ENCODE results near the gene RPS6KB2.
"Not testable (repeated sequence)": the region's sequence is repeated elsewhere in the genome, so short reads cannot be mapped to it uniquely, and the experiment has no call there.

The RPS6KB2 gene

DNA sequence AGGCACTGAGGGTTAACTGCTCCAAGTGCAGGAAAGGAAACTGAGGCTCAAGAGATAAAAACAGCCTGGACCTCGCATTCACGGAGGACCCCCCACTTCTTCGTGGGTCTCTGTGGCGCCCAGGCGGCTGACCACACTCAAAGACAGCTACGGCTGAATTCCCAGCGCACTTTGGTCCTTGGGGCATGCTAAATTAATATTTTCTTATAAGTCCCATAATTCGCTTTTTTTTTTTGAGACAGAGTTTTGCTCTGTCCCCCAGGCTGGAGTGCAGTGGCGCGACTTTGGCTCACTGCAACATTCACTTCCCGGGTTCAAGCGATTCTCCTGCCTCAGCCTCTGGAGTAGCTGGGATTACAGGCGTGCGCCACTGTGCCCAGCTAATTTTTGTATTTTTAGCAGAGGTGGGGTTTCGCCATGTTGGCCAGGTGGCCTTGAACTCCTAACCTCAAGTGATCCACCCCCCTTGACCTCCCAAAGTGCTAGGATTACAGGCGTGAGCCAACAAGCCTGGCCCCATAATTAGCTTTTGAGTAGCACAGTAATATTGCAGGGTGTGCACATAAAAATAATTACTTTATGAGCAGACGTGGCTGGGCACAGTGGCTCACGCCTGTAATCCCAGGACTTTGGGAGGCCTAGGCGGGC, 26.0 kb upstream of the RPS6KB2 start:
- peak overlapping the region; percentile 42 for H2BK12ac ChIP-seq (ENCODE audit: low read length)
- H2BK120ac ChIP-seq (ENCODE audit: insufficient read depth, low read length, poor library complexity): peak overlapping the region; percentile 84
- peak overlapping the region; percentile 97 for H4K91ac ChIP-seq (ENCODE audit: low read depth, low read length)
- H3K4me3 ChIP-seq (ENCODE audit: low read depth, low read length); H3K9ac ChIP-seq (ENCODE audit: low read length); H3K9me3 ChIP-seq (ENCODE audit: insufficient read depth, low read depth, low read length); H3K23ac ChIP-seq (ENCODE audit: low read length); H3K27me3 ChIP-seq (ENCODE audit: insufficient read depth, low read length); DNase-seq: not testable (repeated sequence)
- peak overlapping the region; percentile 53 for H3K4me2 ChIP-seq (ENCODE audit: low read length)
- peak overlapping the region; percentile 90 for H2AFZ ChIP-seq (ENCODE audit: insufficient read depth, low read length, poor library complexity)
- peak overlapping the region; percentile 58 for H3K4ac ChIP-seq (ENCODE audit: low read depth, low read length)
- H3K79me1 ChIP-seq (ENCODE audit: low read length): peaks cover 10% of the 10 kb centered on the region
- H2BK5ac ChIP-seq (ENCODE audit: low read depth, low read length, poor library complexity): peak overlapping the region; percentile 50
- peak overlapping the region; percentile 99 for H4K8ac ChIP-seq (ENCODE audit: low read depth, low read length)
- H3K79me2 ChIP-seq (ENCODE audit: control insufficient read depth, insufficient read depth, low read length, poor library complexity): peaks cover 13% of the 10 kb centered on the region
- peak overlapping the region; percentile 90 for H3K18ac ChIP-seq (ENCODE audit: low read length)
- H3K36me3 ChIP-seq (ENCODE audit: control insufficient read depth in 1 of 2, insufficient read depth in 2 of 2, low read length in 2 of 2): peaks cover 30% of the 10 kb centered on the region in 2 experiments
- H4K12ac ChIP-seq (ENCODE audit: low read depth, low read length): peak overlapping the region; percentile 91
- no CpG with 5 or more reads among the region's 19 CpGs for WGBS (ENCODE audit: extremely low coverage, insufficient coverage, insufficient read length)
- H3K14ac ChIP-seq (ENCODE audit: low read length): peak overlapping the region; percentile 88
- peak overlapping the region; percentile 61 for H3K27ac ChIP-seq (ENCODE audit: low read depth, low read length)
- peak overlapping the region; percentile 84 for H2AK5ac ChIP-seq (ENCODE audit: low read length)
- peaks cover 12 to 18% of the 10 kb centered on the region in 2 experiments for H3K4me1 ChIP-seq (ENCODE audit: control insufficient read depth in 1 of 2, insufficient read depth in 2 of 2, low read length in 2 of 2)

DNA sequence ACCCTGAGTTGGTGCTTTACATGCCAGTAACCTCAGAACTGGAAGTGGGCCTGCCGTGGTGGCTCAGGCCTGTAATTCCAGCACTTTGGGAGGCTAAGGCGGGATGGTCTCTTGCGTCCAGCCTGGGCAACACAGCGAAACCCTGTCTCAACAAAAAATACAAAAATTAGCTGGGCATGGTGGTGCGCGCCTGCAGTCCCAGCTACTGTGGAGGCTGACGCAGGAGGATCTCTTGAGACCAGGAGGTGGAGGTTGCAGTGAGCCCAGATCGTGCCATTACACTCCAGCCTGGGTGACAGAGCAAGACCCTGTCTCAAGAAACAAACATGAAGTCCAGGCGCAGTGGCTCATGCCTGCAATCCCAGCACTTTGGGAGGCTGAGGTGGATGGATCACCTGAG, 25.2 kb upstream of the RPS6KB2 start:
- H3K27me3 ChIP-seq (ENCODE audit: insufficient read depth, low read length): not testable (repeated sequence)

GRCh38 chr11:67404515-67405195, 23.6 kb upstream of the RPS6KB2 start:
- Histone ChIP-seq H2BK5ac (ENCODE audit: low read depth, low read length, poor library complexity) (no peak overlapping the region), H3K4me2 (ENCODE audit: low read length) (no peak overlapping the region), H2AFZ (ENCODE audit: insufficient read depth, low read length, poor library complexity) (no peak overlapping the region), H3K4ac (ENCODE audit: low read depth, low read length) (no peak overlapping the region), H2AK5ac (ENCODE audit: low read length) (no peak overlapping the region), H4K8ac (ENCODE audit: low read depth, low read length) (no peak overlapping the region), H3K9ac (ENCODE audit: low read length) (no peak overlapping the region), H3K27ac (ENCODE audit: low read depth, low read length) (no peak overlapping the region), H4K91ac (ENCODE audit: low read depth, low read length) (no peak overlapping the region), H3K23ac (ENCODE audit: low read length) (no peak overlapping the region), H3K4me1 (ENCODE audit: control insufficient read depth in 1 of 2, insufficient read depth in 2 of 2, low read length in 2 of 2) (peaks cover 12 to 18% of the 10 kb centered on the region in 2 experiments), H2BK120ac (ENCODE audit: insufficient read depth, low read length, poor library complexity) (no peak overlapping the region), H3K4me3 (ENCODE audit: low read depth, low read length) (no peak overlapping the region), H3K9me3 (ENCODE audit: insufficient read depth, low read depth, low read length) (no peaks in the 10 kb centered on the region), H3K79me1 (ENCODE audit: low read length) (peaks cover 10% of the 10 kb centered on the region), H3K27me3 (ENCODE audit: insufficient read depth, low read length) (no peaks in the 10 kb centered on the region), H4K12ac (ENCODE audit: low read depth, low read length) (no peak overlapping the region), H3K14ac (ENCODE audit: low read length) (no peak overlapping the region), H3K18ac (ENCODE audit: low read length) (no peak overlapping the region), H3K36me3 (ENCODE audit: control insufficient read depth in 1 of 2, insufficient read depth in 2 of 2, low read length in 2 of 2) (peaks cover 7% of the 10 kb centered on the region in 2 experiments), H3K79me2 (ENCODE audit: control insufficient read depth, insufficient read depth, low read length, poor library complexity) (peaks cover 13% of the 10 kb centered on the region), H2BK12ac (ENCODE audit: low read length) (no peak overlapping the region)
- no peak for DNase-seq
- no CpG with 5 or more reads among the region's 13 CpGs for WGBS (ENCODE audit: extremely low coverage, insufficient coverage, insufficient read length)

More for the DNA sequence above, 25.2 kb upstream of the RPS6KB2 start:
- not testable (repeated sequence) for H3K9me3 ChIP-seq (ENCODE audit: insufficient read depth, low read depth, low read length); H3K9ac ChIP-seq (ENCODE audit: low read length); H3K14ac ChIP-seq (ENCODE audit: low read length); H3K18ac ChIP-seq (ENCODE audit: low read length); H3K27ac ChIP-seq (ENCODE audit: low read depth, low read length); H4K8ac ChIP-seq (ENCODE audit: low read depth, low read length); H3K4me2 ChIP-seq (ENCODE audit: low read length); H2BK5ac ChIP-seq (ENCODE audit: low read depth, low read length, poor library complexity); H3K4ac ChIP-seq (ENCODE audit: low read depth, low read length); DNase-seq; H2BK12ac ChIP-seq (ENCODE audit: low read length); H2AFZ ChIP-seq (ENCODE audit: insufficient read depth, low read length, poor library complexity); H2BK120ac ChIP-seq (ENCODE audit: insufficient read depth, low read length, poor library complexity); H2AK5ac ChIP-seq (ENCODE audit: low read length); H3K23ac ChIP-seq (ENCODE audit: low read length); H4K12ac ChIP-seq (ENCODE audit: low read depth, low read length); H3K4me3 ChIP-seq (ENCODE audit: low read depth, low read length); H4K91ac ChIP-seq (ENCODE audit: low read depth, low read length)
- no CpG with 5 or more reads among the region's 9 CpGs for WGBS (ENCODE audit: extremely low coverage, insufficient coverage, insufficient read length)
- Histone ChIP-seq H3K79me1 (ENCODE audit: low read length) (peaks cover 10% of the 10 kb centered on the region), H3K4me1 (ENCODE audit: control insufficient read depth in 1 of 2, insufficient read depth in 2 of 2, low read length in 2 of 2) (peaks cover 12 to 18% of the 10 kb centered on the region in 2 experiments), H3K79me2 (ENCODE audit: control insufficient read depth, insufficient read depth, low read length, poor library complexity) (peaks cover 13% of the 10 kb centered on the region), H3K36me3 (ENCODE audit: control insufficient read depth in 1 of 2, insufficient read depth in 2 of 2, low read length in 2 of 2) (peaks cover 22% of the 10 kb centered on the region in 2 experiments)

- no peaks in the 10 kb centered on the region for H3K27me3 ChIP-seq (ENCODE audit: insufficient read depth, low read length)
- no peak overlapping the region for H3K4me3 ChIP-seq (ENCODE audit: low read depth, low read length)
- H3K79me2 ChIP-seq (ENCODE audit: control insufficient read depth, insufficient read depth, low read length, poor library complexity): peaks cover 13% of the 10 kb centered on the region
- peaks cover 4% of the 10 kb centered on the region in 2 experiments for H3K36me3 ChIP-seq (ENCODE audit: control insufficient read depth in 1 of 2, insufficient read depth in 2 of 2, low read length in 2 of 2)
- no peak overlapping the region for H3K14ac ChIP-seq (ENCODE audit: low read length)
- H2BK120ac ChIP-seq (ENCODE audit: insufficient read depth, low read length, poor library complexity): no peak overlapping the region
- H3K23ac ChIP-seq (ENCODE audit: low read length): no peak overlapping the region
- H3K4ac ChIP-seq (ENCODE audit: low read depth, low read length): no peak overlapping the region
- no peak overlapping the region for H3K27ac ChIP-seq (ENCODE audit: low read depth, low read length)
- DNase-seq: no peak
- H3K79me1 ChIP-seq (ENCODE audit: low read length): peaks cover 10% of the 10 kb centered on the region
- no peak overlapping the region for H3K18ac ChIP-seq (ENCODE audit: low read length)
- H2BK5ac ChIP-seq (ENCODE audit: low read depth, low read length, poor library complexity): no peak overlapping the region
- no peaks in the 10 kb centered on the region for H3K9me3 ChIP-seq (ENCODE audit: insufficient read depth, low read depth, low read length)
- no peak overlapping the region for H4K8ac ChIP-seq (ENCODE audit: low read depth, low read length)
- H4K12ac ChIP-seq (ENCODE audit: low read depth, low read length): no peak overlapping the region
- H2BK12ac ChIP-seq (ENCODE audit: low read length): no peak overlapping the region
- H3K4me1 ChIP-seq (ENCODE audit: control insufficient read depth in 1 of 2, insufficient read depth in 2 of 2, low read length in 2 of 2): peaks cover 11 to 15% of the 10 kb centered on the region in 2 experiments
- WGBS (ENCODE audit: extremely low coverage, insufficient coverage, insufficient read length): no CpG with 5 or more reads among the region's 6 CpGs
- H3K4me2 ChIP-seq (ENCODE audit: low read length): no peak overlapping the region
- no peak overlapping the region for H3K9ac ChIP-seq (ENCODE audit: low read length)
- H4K91ac ChIP-seq (ENCODE audit: low read depth, low read length): no peak overlapping the region
- no peak overlapping the region for H2AFZ ChIP-seq (ENCODE audit: insufficient read depth, low read length, poor library complexity)
- no peak overlapping the region for H2AK5ac ChIP-seq (ENCODE audit: low read length)
These were observed 23.1 kb upstream of the RPS6KB2 start for GRCh38 chr11:67405196-67405567.

All from trophoblast cell (in vitro differentiated cells and primary cell).